Diencephalon (tissue), 1 donor: ENCODE measurements around the gene SHOX. TPM values are rescaled to one million over a fixed set of nuclear protein-coding genes. Genes with fewer than 3 reads are reported as not detected.

Experiments used
- total RNA-seq: library from RNA; depleted of rRNA; stranded (reverse); fragments of >200 nt; gene quantifications from one replicate; pipeline ENCODE4 v1.2.3, GENCODE V29; 2014

The SHOX gene
- 0.23 TPM for total RNA-seq

GRCh38 chrX:630612-631496 lies at the start of gene SHOX:
TSS of gene SHOX (plus strand) at chrX:630791. CDS start at chrX:630898, 107 bp downstream.

Other genes with a start within 250 kb of the SHOX start
- gene PPP2R3B, start 243.9 kb upstream of the SHOX start, total RNA-seq = 20.3 TPM